Chondrocyte (in vitro differentiated cells): ENCODE data around the gene SYNCRIP. TPM values are rescaled to one million over a fixed set of nuclear protein-coding genes. Genes with fewer than 3 reads are reported as not detected.

Source experiments
- DNase-seq: peaks from one replicate; pipeline ENCODE4 v3.0.0; 2021; ENCODE audit warnings: mixed read lengths, low spot score
- H3K27ac Mint-ChIP-seq: one replicate; pipeline ENCODE4 v1.8.0; 2021; ENCODE audit warnings: mild to moderate bottlenecking, moderate library complexity, mixed read lengths; ENCODE audit not compliant: unreplicated experiment
- H3K27me3 Mint-ChIP-seq: 2 replicates; pipeline ENCODE4 v1.8.0; 2021; ENCODE audit warnings: low read depth, mixed read lengths
- H3K36me3 Mint-ChIP-seq: 2 replicates; pipeline ENCODE4 v1.8.0; 2021; ENCODE audit warnings: low read depth, mixed read lengths
- H3K4me1 Mint-ChIP-seq: 2 replicates; pipeline ENCODE4 v1.8.0; 2021; ENCODE audit warnings: low read depth, mild to moderate bottlenecking, mixed read lengths
- H3K4me3 Mint-ChIP-seq: one replicate; pipeline ENCODE4 v1.8.0; 2021; ENCODE audit warnings: mild to moderate bottlenecking, moderate library complexity, mixed read lengths; ENCODE audit not compliant: unreplicated experiment
- H3K9me3 Mint-ChIP-seq: 2 replicates; pipeline ENCODE4 v1.8.0; 2021; ENCODE audit warnings: low read depth, mixed read lengths
- total RNA-seq: library from RNA; stranded (reverse); gene quantifications from 3 replicates; pipeline ENCODE4 v1.2.1, GENCODE V29; 2021
- TF ChIP-seq, protein P1 (sequence below): fragments of 200-600 bp; sonication (generic); IDR thresholded peaks from 2 replicates; pipeline ENCODE4 v1.5.0; 2021; ENCODE audit warnings: antibody characterized with exemption, mild to moderate bottlenecking, moderate library complexity

SYNCRIP gene
- total RNA-seq, 1 donor from 2014 or later, result 90.5 TPM

DNA sequence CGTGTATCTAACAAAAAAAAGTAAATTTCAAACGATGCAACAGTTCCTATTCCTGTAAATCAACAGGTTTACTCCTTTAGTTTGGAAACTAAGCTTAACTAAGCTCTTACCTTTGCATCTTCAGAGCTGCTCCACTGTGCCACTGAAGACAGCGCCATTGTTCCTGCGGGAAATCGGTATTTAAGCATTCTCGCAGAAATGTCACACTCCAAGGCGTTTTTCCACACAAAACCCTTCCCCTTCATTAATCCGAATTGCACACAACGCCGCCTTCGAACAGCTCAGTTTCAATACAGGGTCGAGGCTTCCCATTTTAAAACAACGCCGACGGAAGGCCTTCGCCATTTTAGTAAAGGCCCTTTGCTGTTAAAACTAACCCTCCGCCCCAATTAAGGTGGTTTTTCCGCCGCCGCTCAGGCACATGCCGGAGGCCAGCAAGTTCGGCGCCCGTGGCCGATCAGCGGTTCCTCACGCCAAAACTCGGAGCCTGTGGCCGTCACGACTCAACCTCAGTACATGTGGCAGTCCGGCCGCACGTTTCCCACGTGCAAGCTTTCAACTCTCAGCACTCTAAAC lies 35.4 kb upstream of the SYNCRIP start:
- TF ChIP-seq, protein P1, sequence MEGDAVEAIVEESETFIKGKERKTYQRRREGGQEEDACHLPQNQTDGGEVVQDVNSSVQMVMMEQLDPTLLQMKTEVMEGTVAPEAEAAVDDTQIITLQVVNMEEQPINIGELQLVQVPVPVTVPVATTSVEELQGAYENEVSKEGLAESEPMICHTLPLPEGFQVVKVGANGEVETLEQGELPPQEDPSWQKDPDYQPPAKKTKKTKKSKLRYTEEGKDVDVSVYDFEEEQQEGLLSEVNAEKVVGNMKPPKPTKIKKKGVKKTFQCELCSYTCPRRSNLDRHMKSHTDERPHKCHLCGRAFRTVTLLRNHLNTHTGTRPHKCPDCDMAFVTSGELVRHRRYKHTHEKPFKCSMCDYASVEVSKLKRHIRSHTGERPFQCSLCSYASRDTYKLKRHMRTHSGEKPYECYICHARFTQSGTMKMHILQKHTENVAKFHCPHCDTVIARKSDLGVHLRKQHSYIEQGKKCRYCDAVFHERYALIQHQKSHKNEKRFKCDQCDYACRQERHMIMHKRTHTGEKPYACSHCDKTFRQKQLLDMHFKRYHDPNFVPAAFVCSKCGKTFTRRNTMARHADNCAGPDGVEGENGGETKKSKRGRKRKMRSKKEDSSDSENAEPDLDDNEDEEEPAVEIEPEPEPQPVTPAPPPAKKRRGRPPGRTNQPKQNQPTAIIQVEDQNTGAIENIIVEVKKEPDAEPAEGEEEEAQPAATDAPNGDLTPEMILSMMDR, result no peak
- DNase-seq, result no peak
- Mint-ChIP-seq H3K4me1 (peaks cover 51% of the 10 kb centered on the region), H3K9me3 (no peaks in the 10 kb centered on the region), H3K27ac (peak overlapping the region; percentile 97), H3K27me3 (no peaks in the 10 kb centered on the region), H3K4me3 (peak overlapping the region; percentile 99), H3K36me3 (peaks cover 23% of the 10 kb centered on the region)

DNA sequence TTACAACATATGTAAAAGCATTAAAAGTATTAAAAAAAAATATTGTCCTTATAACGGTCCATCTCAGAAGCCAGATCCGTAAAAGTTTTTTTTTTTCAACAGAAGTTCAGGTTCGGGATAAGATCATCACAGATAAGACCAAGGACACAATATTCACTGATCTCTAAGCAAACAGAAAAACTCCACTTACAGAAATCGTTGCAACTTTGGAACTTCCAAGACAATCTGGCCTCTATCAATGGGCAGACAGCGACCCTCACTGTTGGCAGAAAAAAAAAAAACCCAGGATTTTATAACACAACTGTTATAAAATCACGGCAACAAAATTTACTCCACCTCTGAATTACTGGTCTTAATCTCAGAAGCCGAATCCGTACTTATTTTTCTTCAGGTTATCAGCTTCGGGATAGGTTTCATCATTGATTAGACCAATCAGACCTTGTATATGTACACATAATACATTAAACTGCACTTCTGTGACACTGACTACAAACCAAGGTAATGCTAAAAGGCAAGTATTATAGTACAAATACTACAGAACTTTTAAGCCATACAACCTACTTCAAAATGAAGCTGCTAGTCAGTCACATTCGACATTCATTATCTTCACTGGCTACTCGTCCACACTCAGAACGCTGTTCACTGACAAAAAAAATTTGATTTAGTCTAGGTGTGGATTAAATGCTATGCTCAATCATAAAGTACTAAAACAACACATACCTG lies 34.7 kb upstream of the SYNCRIP start:
- DNase-seq, result no peak
- Mint-ChIP-seq H3K4me3 (peak overlapping the region; percentile 99), H3K27me3 (no peaks in the 10 kb centered on the region), H3K4me1 (peaks cover 54% of the 10 kb centered on the region), H3K27ac (peak overlapping the region; percentile 97), H3K9me3 (no peaks in the 10 kb centered on the region), H3K36me3 (peaks cover 23% of the 10 kb centered on the region)
- TF ChIP-seq, protein P1, result peak; percentile 78

- Mint-ChIP-seq H3K4me3 (peak overlapping the region; percentile 99), H3K27ac (peak overlapping the region; percentile 80), H3K9me3 (no peaks in the 10 kb centered on the region), H3K4me1 (peaks cover 54% of the 10 kb centered on the region), H3K36me3 (peaks cover 23% of the 10 kb centered on the region), H3K27me3 (no peaks in the 10 kb centered on the region)
- TF ChIP-seq, protein P1, result no peak
- no peak for DNase-seq
Observed at GRCh38 chr6:85676086-85676729, 33.5 kb upstream of the SYNCRIP start.

DNA sequence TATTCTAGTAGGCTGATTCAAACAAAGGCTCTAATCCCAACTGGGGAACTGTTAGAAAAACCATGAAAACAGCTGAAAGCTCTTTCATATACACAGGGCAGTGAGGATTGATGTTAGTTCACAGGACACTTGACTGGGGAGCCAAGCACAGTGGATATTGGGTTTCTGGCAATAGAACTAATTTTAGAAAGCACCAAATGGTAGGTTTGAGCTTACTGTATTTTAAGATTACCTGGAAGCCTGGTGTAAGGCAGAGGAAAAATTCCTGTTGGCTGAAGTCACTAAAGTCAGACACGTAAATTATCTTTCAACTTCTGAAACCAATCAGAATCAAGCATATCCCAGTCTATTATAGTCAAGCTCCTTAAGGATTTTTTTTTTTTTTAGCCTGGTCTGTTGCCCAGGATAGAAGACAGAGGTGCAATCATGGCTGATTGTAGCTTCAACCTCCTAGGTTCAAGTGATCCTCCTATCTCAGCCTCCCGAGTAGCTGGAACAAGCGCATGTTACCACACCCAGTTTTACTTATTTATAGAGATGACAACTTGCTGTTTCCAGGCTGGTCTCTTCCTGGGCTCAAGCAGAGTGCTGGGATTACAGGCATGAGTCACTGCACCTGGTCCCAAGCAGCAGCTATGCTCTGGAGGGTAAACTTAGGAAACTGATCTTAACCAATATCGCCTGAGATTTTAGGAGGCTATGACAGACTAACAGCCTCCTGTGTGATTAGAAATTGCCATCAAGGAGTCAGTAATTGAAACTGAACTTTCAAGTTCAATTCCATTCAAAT lies 32.5 kb upstream of the SYNCRIP start:
- Mint-ChIP-seq H3K9me3 (no peaks in the 10 kb centered on the region), H3K36me3 (peaks cover 23% of the 10 kb centered on the region), H3K27me3 (no peaks in the 10 kb centered on the region), H3K27ac (peak overlapping the region; percentile 80), H3K4me1 (peaks cover 58% of the 10 kb centered on the region), H3K4me3 (peak overlapping the region; percentile 99)
- DNase-seq, result no peak
- TF ChIP-seq, protein P1, result no peak

- H3K4me3 Mint-ChIP-seq, result no peak overlapping the region
- H3K9me3 Mint-ChIP-seq, result no peaks in the 10 kb centered on the region
- TF ChIP-seq, protein P1, result no peak
- peaks cover 58% of the 10 kb centered on the region for H3K4me1 Mint-ChIP-seq
- H3K27me3 Mint-ChIP-seq, result no peaks in the 10 kb centered on the region
- no peak for DNase-seq
- no peak overlapping the region for H3K27ac Mint-ChIP-seq
- H3K36me3 Mint-ChIP-seq, result peaks cover 23% of the 10 kb centered on the region
Observed at GRCh38 chr6:85674604-85675003, 31.9 kb upstream of the SYNCRIP start.
